Endothelial cell of umbilical vein (primary cell): Measurements from ENCODE around the gene KIR3DL3.

Source experiments
- CTCF ChIP-seq, 2 donors: IDR thresholded peaks; 1 replicate in 1 of 2; 2 replicates in 1 of 2; pipeline ENCODE4 v1.5.1; 2011; ENCODE audit warnings: low read length in 2 of 2, mild to moderate bottlenecking in 2 of 2, moderate library complexity in 2 of 2, control low read depth in 1 of 2, inconsistent platforms in 1 of 2, low read depth in 1 of 2; ENCODE audit not compliant: insufficient read depth in 1 of 2; ENCODE audit errors: extremely low read depth in 1 of 2
- EZH2 ChIP-seq: IDR thresholded peaks from 2 replicates; pipeline ENCODE4 v1.6.1; 2012; ENCODE audit warnings: borderline replicate concordance, low read depth, mild to moderate bottlenecking, moderate library complexity, low read length, inconsistent platforms; ENCODE audit not compliant: severe bottlenecking
- GATA2 ChIP-seq: IDR thresholded peaks from 2 replicates; pipeline ENCODE4 v1.7.0; 2011; ENCODE audit warnings: low read depth, mild to moderate bottlenecking, moderate library complexity, mixed read lengths, low read length; ENCODE audit not compliant: insufficient read length, insufficient read depth
- JUN ChIP-seq: IDR thresholded peaks from 2 replicates; pipeline ENCODE4 v1.6.1; 2011; ENCODE audit warnings: borderline replicate concordance, low read depth; ENCODE audit not compliant: insufficient read length, insufficient read depth
- MAX ChIP-seq: IDR thresholded peaks from 2 replicates; pipeline ENCODE4 v1.6.1; 2011; ENCODE audit not compliant: insufficient read depth, insufficient read length
- POLR2A ChIP-seq: IDR thresholded peaks from 2 replicates; pipeline ENCODE4 v1.6.1; 2012; ENCODE audit warnings: low read depth, mild to moderate bottlenecking, control low read depth, low read length
- POLR2AphosphoS5 ChIP-seq: IDR thresholded peaks from 2 replicates; pipeline ENCODE4 v1.6.1; 2012; ENCODE audit warnings: low read depth, mild to moderate bottlenecking, control low read depth, low read length, moderate library complexity; ENCODE audit not compliant: insufficient read depth

- no peak for TF ChIP-seq POLR2AphosphoS5
- TF ChIP-seq CTCF (IDR thresholded peaks at IDR 0.05; ENCODE audit: extremely low read depth in 1 of 2, insufficient read depth in 1 of 2, low read depth in 1 of 2, low read length in 2 of 2), result no peak
- no peak for TF ChIP-seq POLR2A
- no peak for TF ChIP-seq MAX
- TF ChIP-seq EZH2, result no peak
- TF ChIP-seq JUN, result no peak
- no peak for TF ChIP-seq GATA2
Observed at GRCh38 chr19:54709212-54709948, 14.9 kb upstream of the KIR3DL3 start.
